ENCODE measurements around the gene REV3L. TPM values are rescaled to one million over a fixed set of nuclear protein-coding genes. Genes with fewer than 3 reads are reported as not detected.
A peak's percentile ranks its signal among the peaks of the same experiment; 100 is the strongest.

The REV3L gene, protein sequence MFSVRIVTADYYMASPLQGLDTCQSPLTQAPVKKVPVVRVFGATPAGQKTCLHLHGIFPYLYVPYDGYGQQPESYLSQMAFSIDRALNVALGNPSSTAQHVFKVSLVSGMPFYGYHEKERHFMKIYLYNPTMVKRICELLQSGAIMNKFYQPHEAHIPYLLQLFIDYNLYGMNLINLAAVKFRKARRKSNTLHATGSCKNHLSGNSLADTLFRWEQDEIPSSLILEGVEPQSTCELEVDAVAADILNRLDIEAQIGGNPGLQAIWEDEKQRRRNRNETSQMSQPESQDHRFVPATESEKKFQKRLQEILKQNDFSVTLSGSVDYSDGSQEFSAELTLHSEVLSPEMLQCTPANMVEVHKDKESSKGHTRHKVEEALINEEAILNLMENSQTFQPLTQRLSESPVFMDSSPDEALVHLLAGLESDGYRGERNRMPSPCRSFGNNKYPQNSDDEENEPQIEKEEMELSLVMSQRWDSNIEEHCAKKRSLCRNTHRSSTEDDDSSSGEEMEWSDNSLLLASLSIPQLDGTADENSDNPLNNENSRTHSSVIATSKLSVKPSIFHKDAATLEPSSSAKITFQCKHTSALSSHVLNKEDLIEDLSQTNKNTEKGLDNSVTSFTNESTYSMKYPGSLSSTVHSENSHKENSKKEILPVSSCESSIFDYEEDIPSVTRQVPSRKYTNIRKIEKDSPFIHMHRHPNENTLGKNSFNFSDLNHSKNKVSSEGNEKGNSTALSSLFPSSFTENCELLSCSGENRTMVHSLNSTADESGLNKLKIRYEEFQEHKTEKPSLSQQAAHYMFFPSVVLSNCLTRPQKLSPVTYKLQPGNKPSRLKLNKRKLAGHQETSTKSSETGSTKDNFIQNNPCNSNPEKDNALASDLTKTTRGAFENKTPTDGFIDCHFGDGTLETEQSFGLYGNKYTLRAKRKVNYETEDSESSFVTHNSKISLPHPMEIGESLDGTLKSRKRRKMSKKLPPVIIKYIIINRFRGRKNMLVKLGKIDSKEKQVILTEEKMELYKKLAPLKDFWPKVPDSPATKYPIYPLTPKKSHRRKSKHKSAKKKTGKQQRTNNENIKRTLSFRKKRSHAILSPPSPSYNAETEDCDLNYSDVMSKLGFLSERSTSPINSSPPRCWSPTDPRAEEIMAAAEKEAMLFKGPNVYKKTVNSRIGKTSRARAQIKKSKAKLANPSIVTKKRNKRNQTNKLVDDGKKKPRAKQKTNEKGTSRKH (N-terminal part only)
- 17.1 and 22.2 TPM in 2 replicates for total RNA-seq
- long read RNA-seq, partial matches to known transcripts = 5 of 7 reads
- long read RNA-seq, other reads (novel, unspliced or antisense) = 2 of 7 reads

- H3K4me3 Mint-ChIP-seq = peak within 1 kb of the TSS; percentile 99
- H3K4me1 Mint-ChIP-seq = peaks cover 51% of the 10 kb centered on the region
- peaks cover 15% of the 10 kb centered on the region for H3K36me3 Mint-ChIP-seq (ENCODE audit: low read depth)
- DNase-seq (ENCODE audit: low read depth, low spot score) = peak; percentile 85
- H3K27ac Mint-ChIP-seq (ENCODE audit: unreplicated experiment) = peak within 1 kb of the TSS; percentile 100
- no peak for TF ChIP-seq CTCF (conservative IDR thresholded peaks at IDR 0.05)
- peaks cover 3% of the 10 kb centered on the region for H3K27me3 Mint-ChIP-seq (ENCODE audit: low read depth)
- H3K9me3 Mint-ChIP-seq = no peaks in the 10 kb centered on the region
Measured at GRCh38 chr6:111482959-111483735, at the start of gene REV3L. REV3L (minus strand) TSS chr6:111483218; CDS start chr6:111482888, 330 bp downstream.

DNA sequence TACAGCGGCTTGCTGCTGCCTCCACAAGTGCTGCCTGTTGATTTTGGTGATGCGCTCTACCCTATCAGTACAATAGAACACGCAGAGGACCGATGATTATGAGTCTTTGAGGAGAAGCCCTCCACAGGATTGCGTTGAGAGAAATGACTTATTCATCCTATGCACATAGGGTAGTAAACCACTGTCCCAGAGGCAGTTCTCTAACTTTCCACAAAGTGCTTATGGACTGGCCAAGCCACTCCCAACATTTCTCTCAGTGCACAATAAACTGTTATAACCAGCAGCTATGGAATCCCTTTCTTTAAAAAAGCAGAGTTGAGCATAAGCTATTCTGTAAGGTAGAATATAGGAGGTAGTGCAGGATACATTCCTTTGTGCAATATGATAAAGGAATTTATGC, 48.2 kb upstream of the REV3L start:
- no peaks in the 10 kb centered on the region for H3K27me3 Mint-ChIP-seq (ENCODE audit: low read depth)
- H3K4me1 Mint-ChIP-seq = peaks cover 23% of the 10 kb centered on the region
- TF ChIP-seq CTCF (conservative IDR thresholded peaks at IDR 0.05) = no peak
- H3K9me3 Mint-ChIP-seq = no peaks in the 10 kb centered on the region
- peaks cover 3% of the 10 kb centered on the region for H3K36me3 Mint-ChIP-seq (ENCODE audit: low read depth)
- no peak overlapping the region for H3K4me3 Mint-ChIP-seq
- H3K27ac Mint-ChIP-seq (ENCODE audit: unreplicated experiment) = no peak overlapping the region
- DNase-seq (ENCODE audit: low read depth, low spot score) = no peak

DNA sequence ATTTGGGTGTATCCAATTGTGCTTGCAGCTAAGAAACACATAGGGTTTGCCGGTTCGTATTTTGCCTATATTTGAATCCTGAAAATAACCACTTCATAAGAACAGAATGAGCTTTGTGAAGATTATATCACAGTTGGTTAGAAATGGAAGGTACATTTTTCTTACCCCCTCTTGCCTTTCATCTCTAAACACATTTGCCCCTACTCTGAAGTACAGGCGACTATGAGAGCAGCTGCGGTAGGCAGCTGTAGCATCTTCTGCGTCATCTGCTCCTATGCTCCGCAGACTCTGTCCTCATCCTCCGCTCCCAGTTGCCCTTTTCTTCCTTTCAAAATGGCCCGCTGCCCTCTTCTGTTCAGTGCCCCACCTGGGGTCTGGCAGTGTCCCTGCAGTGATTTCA, 47.6 kb upstream of the REV3L start:
- Mint-ChIP-seq H3K4me1 (peaks cover 23% of the 10 kb centered on the region), H3K27me3 (ENCODE audit: low read depth) (no peaks in the 10 kb centered on the region), H3K27ac (ENCODE audit: unreplicated experiment) (no peak overlapping the region), H3K9me3 (no peaks in the 10 kb centered on the region), H3K4me3 (no peak overlapping the region), H3K36me3 (ENCODE audit: low read depth) (peaks cover 3% of the 10 kb centered on the region)
- no peak for TF ChIP-seq CTCF (conservative IDR thresholded peaks at IDR 0.05)
- no peak for DNase-seq (ENCODE audit: low read depth, low spot score)

DNA sequence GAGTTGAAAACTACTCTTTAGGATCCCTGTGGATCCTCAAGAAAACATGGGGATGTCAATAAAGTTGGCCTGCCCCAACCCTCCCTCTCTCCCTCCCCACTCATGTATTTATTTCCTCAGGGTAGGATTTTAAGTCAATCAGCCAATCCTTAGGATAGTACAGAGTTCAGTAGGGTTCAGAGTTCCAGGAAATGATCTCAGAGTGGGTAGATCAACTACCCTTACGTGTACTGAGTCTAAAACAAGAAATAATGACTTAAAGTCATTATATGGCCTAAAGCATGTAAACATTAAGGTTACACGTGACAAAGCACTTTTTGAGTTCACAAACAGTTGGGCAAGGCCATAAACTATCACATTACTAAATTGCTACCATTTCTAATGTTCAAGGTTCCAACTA, 47.2 kb upstream of the REV3L start:
- no peaks in the 10 kb centered on the region for H3K27me3 Mint-ChIP-seq (ENCODE audit: low read depth)
- DNase-seq (ENCODE audit: low read depth, low spot score) = no peak
- H3K36me3 Mint-ChIP-seq (ENCODE audit: low read depth) = peaks cover 3% of the 10 kb centered on the region
- TF ChIP-seq CTCF (conservative IDR thresholded peaks at IDR 0.05) = no peak
- no peak overlapping the region for H3K4me3 Mint-ChIP-seq
- no peak overlapping the region for H3K27ac Mint-ChIP-seq (ENCODE audit: unreplicated experiment)
- peaks cover 23% of the 10 kb centered on the region for H3K4me1 Mint-ChIP-seq
- no peaks in the 10 kb centered on the region for H3K9me3 Mint-ChIP-seq
